Mesendoderm (in vitro differentiated cells): Measurements from ENCODE around the gene TRIM28.

ENCODE experiments used
- DNase-seq: peaks from one replicate; pipeline ENCODE4 v3.0.0; 2013
- H2AK5ac ChIP-seq: 2 replicates; pipeline ENCODE4 v1.6.1; 2013; ENCODE audit warnings: low read length, inconsistent platforms
- H2BK120ac ChIP-seq: 2 replicates; pipeline ENCODE4 v1.6.1; 2013; ENCODE audit warnings: low read depth, mild to moderate bottlenecking, low read length, moderate library complexity, mixed read lengths
- H2BK15ac ChIP-seq: replicated peaks from 2 replicates; pipeline ENCODE4 v1.6.1; 2013; ENCODE audit warnings: low read depth, mild to moderate bottlenecking, moderate library complexity
- H2BK5ac ChIP-seq: 2 replicates; pipeline ENCODE4 v1.6.1; 2013; ENCODE audit warnings: low read length, inconsistent platforms
- H3K18ac ChIP-seq: 2 replicates; pipeline ENCODE4 v1.6.1; 2013; ENCODE audit warnings: mild to moderate bottlenecking, low read length, mixed read lengths
- H3K23ac ChIP-seq: one replicate; pipeline ENCODE4 v1.6.1; 2013; ENCODE audit warnings: low read length
- H3K27ac ChIP-seq: 2 replicates; pipeline ENCODE4 v1.5.1; 2013; ENCODE audit warnings: low read depth, mild to moderate bottlenecking, inconsistent platforms, low read length, moderate library complexity
- H3K27me3 ChIP-seq: 2 replicates; pipeline ENCODE4 v1.6.1; 2013; ENCODE audit warnings: low read length, control low read depth, mild to moderate bottlenecking, inconsistent platforms; ENCODE audit not compliant: insufficient read depth, poor library complexity
- H3K36me3 ChIP-seq: 2 replicates; pipeline ENCODE4 v1.6.1; 2013; ENCODE audit warnings: low read length, inconsistent platforms; ENCODE audit not compliant: control insufficient read depth, insufficient read depth
- H3K4ac ChIP-seq: one replicate; pipeline ENCODE4 v1.6.1; 2013; ENCODE audit warnings: low read depth, mild to moderate bottlenecking, low read length, moderate library complexity
- H3K4me1 ChIP-seq: 2 replicates; pipeline ENCODE4 v1.6.1; 2013; ENCODE audit warnings: low read depth, low read length, inconsistent platforms; ENCODE audit not compliant: control insufficient read depth
- H3K4me2 ChIP-seq: 2 replicates; pipeline ENCODE4 v1.6.1; 2013; ENCODE audit warnings: low read length
- H3K4me3 ChIP-seq: 2 replicates; pipeline ENCODE4 v1.5.1; 2013; ENCODE audit warnings: mild to moderate bottlenecking, low read length
- H3K56ac ChIP-seq: one replicate; pipeline ENCODE4 v1.6.1; 2013; ENCODE audit warnings: low read length
- H3K79me1 ChIP-seq: 2 replicates; pipeline ENCODE4 v1.6.1; 2013; ENCODE audit warnings: low read length, inconsistent platforms
- H3K79me2 ChIP-seq: 2 replicates; pipeline ENCODE4 v1.6.1; 2013; ENCODE audit warnings: mild to moderate bottlenecking, low read length; ENCODE audit not compliant: control insufficient read depth, insufficient read depth
- H3K9ac ChIP-seq: 2 replicates; pipeline ENCODE4 v1.6.1; 2013; ENCODE audit warnings: low read length, inconsistent platforms
- H4K5ac ChIP-seq: one replicate; pipeline ENCODE4 v1.6.1; 2013; ENCODE audit warnings: low read length
- H4K8ac ChIP-seq: one replicate; pipeline ENCODE4 v1.6.1; 2013; ENCODE audit warnings: low read depth, mild to moderate bottlenecking, control low read depth, low read length, moderate library complexity
- WGBS: extraction: QIAGEN DNeasy Blood & Tissue Kit; methylation state at CpG from one replicate; pipeline ENCODE4 v1.1.7; 2013; ENCODE audit warnings: low lambda C conversion rate, missing lambda C conversion rate; ENCODE audit not compliant: insufficient coverage; ENCODE audit errors: extremely low coverage; 5-methylcytosine and 5-hydroxymethylcytosine counted together

TRIM28 gene

DNA sequence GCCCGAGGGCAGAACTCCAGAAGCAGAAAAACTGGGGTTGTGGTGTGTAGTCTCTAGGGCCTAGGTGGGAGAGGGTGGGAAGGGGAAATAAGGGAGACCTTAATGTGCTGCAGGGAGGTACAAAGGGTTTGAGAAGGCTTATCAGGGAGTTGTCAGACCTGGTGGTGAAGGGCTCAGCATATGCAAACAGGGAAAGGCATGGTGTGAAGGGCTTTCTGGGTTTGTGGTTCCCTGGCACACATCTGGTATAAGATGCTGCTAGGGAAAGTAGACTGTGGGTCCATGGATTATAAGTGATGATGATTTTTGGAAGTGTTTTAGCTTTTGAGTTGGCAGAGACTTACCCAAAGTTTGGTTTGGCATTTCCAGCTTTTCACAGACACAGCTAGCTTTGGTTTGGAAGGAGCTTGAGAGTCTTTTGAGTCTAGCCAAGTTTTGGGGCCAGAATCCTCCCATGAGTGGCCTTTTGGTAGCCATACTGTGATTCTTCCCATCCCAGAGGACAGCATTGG, 2.2 kb downstream of the TRIM28 start:
- no peak overlapping the region for H2AK5ac ChIP-seq

DNA sequence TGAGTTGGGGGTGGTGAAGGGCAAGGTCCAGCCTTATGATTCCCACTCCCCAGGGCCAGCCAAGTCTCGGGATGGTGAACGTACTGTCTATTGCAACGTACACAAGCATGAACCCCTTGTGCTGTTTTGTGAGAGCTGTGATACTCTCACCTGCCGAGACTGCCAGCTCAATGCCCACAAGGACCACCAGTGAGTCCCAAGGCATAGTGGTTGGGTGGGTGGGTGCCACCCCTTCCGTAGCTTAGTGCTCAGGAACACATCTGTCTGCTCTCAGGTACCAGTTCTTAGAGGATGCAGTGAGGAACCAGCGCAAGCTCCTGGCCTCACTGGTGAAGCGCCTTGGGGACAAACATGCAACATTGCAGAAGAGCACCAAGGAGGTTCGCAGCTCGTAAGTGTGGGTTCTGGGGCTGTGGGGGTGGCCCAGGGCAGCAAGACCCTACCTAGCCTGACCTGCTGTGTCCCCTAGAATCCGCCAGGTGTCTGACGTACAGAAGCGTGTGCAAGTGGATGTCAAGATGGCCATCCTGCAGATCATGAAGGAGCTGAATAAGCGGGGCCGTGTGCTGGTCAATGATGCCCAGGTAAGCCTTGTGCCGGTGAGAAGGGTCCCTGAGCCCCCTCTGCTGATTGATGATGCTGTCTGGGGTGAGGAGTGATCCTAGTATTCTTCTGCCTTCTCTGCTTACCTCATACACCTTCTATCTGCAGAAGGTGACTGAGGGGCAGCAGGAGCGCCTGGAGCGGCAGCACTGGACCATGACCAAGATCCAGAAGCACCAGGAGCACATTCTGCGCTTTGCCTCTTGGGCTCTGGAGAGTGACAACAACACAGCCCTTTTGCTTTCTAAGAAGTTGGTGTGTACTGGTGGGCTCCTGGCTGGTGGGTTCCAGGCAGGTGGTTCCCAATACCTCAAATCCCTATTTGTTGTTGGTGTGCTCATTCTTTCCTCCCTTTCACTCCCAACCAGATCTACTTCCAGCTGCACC, 3.8 kb downstream of the TRIM28 start:
- H3K27ac ChIP-seq, result no peak overlapping the region
- peak overlapping the region; percentile 0 for H3K56ac ChIP-seq
- no peak overlapping the region for H3K4me2 ChIP-seq
- peaks cover 8% of the 10 kb centered on the region for H3K4me1 ChIP-seq
- no peaks in the 10 kb centered on the region for H3K27me3 ChIP-seq
- no peak overlapping the region for H3K18ac ChIP-seq
- no peak overlapping the region for H2BK5ac ChIP-seq
- peaks cover 54% of the 10 kb centered on the region for H3K79me2 ChIP-seq
- peaks cover 40% of the 10 kb centered on the region for H3K36me3 ChIP-seq
- no CpG with 5 or more reads among the region's 18 CpGs for WGBS
- H3K79me1 ChIP-seq, result peaks cover 33% of the 10 kb centered on the region
- no peak overlapping the region for H3K4ac ChIP-seq
- no peak overlapping the region for H3K23ac ChIP-seq
- no peak overlapping the region for H2BK120ac ChIP-seq
- no peak overlapping the region for H2AK5ac ChIP-seq
- H2BK15ac ChIP-seq, result no peak overlapping the region
- H3K4me3 ChIP-seq, result no peak overlapping the region
- peak overlapping the region; percentile 23 for H3K9ac ChIP-seq
- H4K8ac ChIP-seq, result no peak overlapping the region
- H4K5ac ChIP-seq, result no peak overlapping the region
- DNase-seq, result no peak

More for the DNA sequence above, 2.2 kb downstream of the TRIM28 start:
- Histone ChIP-seq H3K4ac (no peak overlapping the region), H3K27me3 (no peaks in the 10 kb centered on the region), H3K4me2 (peak overlapping the region; percentile 73), H3K4me3 (peak overlapping the region; percentile 99), H3K79me2 (peaks cover 54% of the 10 kb centered on the region), H2BK120ac (no peak overlapping the region), H3K36me3 (peaks cover 34% of the 10 kb centered on the region), H3K56ac (peak overlapping the region; percentile 99), H3K27ac (no peak overlapping the region), H2BK15ac (no peak overlapping the region), H4K8ac (no peak overlapping the region), H3K4me1 (peaks cover 8% of the 10 kb centered on the region), H3K23ac (no peak overlapping the region), H3K18ac (no peak overlapping the region), H3K79me1 (peaks cover 32% of the 10 kb centered on the region), H2BK5ac (no peak overlapping the region), H4K5ac (no peak overlapping the region), H3K9ac (peak overlapping the region; percentile 100)
- WGBS, result no CpG with 5 or more reads among the region's 1 CpG
- DNase-seq, result no peak

DNA sequence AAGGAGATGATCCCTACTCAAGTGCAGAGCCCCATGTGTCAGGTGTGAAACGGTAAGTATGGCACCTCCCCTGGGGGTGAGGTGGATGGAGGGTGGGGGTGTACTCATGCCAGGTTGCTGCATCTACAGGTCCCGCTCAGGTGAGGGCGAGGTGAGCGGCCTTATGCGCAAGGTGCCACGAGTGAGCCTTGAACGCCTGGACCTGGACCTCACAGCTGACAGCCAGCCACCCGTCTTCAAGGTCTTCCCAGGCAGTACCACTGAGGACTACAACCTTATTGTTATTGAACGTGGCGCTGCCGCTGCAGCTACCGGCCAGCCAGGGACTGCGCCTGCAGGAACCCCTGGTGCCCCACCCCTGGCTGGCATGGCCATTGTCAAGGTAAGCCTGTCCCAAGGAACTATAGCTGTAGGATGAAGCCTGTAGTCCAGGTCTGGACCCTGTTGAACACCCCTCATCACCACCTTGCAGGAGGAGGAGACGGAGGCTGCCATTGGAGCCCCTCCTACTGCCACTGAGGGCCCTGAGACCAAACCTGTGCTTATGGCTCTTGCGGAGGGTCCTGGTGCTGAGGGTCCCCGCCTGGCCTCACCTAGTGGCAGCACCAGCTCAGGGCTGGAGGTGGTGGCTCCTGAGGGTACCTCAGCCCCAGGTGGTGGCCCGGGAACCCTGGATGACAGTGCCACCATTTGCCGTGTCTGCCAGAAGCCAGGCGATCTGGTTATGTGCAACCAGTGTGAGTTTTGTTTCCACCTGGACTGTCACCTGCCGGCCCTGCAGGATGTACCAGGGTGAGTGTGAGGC, 5.2 kb downstream of the TRIM28 start:
- Histone ChIP-seq H3K4ac (no peak overlapping the region), H4K5ac (no peak overlapping the region), H2BK15ac (no peak overlapping the region), H3K27ac (no peak overlapping the region), H3K4me1 (peaks cover 8% of the 10 kb centered on the region), H2AK5ac (no peak overlapping the region), H3K79me1 (peaks cover 33% of the 10 kb centered on the region), H2BK5ac (no peak overlapping the region), H3K18ac (no peak overlapping the region), H3K9ac (no peak overlapping the region), H3K27me3 (no peaks in the 10 kb centered on the region), H3K4me3 (no peak overlapping the region), H4K8ac (no peak overlapping the region), H3K56ac (no peak overlapping the region), H3K4me2 (no peak overlapping the region), H3K79me2 (peaks cover 54% of the 10 kb centered on the region), H2BK120ac (no peak overlapping the region), H3K23ac (no peak overlapping the region), H3K36me3 (peaks cover 40% of the 10 kb centered on the region)
- DNase-seq, result no peak
- no CpG with 5 or more reads among the region's 20 CpGs for WGBS

DNA sequence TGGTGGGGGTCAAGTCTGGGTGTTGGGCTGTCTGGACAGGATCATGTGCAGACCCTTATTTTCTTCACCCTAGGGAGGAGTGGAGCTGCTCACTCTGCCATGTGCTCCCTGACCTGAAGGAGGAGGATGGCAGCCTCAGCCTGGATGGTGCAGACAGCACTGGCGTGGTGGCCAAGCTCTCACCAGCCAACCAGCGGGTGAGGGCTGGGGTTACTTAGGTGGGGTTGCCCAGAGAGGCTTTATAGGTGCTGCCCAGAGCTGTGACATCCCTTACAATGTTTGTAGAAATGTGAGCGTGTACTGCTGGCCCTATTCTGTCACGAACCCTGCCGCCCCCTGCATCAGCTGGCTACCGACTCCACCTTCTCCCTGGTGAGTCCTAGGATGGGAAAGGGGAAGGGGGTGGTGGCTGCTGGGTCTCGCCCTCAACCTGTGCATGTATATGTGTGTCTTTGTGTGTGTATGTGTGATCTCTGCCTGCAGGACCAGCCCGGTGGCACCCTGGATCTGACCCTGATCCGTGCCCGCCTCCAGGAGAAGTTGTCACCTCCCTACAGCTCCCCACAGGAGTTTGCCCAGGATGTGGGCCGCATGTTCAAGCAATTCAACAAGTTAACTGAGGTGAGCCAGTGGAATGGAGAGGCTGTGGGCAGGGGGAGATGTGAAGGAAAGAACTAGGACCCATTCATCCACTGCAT, 5.9 kb downstream of the TRIM28 start:
- Histone ChIP-seq H3K4me1 (peaks cover 8% of the 10 kb centered on the region), H3K79me2 (peaks cover 51% of the 10 kb centered on the region), H3K36me3 (peaks cover 40% of the 10 kb centered on the region), H3K4me3 (no peak overlapping the region), H3K4ac (no peak overlapping the region), H3K27me3 (no peaks in the 10 kb centered on the region), H2BK5ac (no peak overlapping the region), H3K23ac (no peak overlapping the region), H3K79me1 (peaks cover 33% of the 10 kb centered on the region), H2BK120ac (no peak overlapping the region), H3K4me2 (no peak overlapping the region), H2AK5ac (no peak overlapping the region), H4K5ac (no peak overlapping the region), H4K8ac (no peak overlapping the region), H3K27ac (no peak overlapping the region), H3K9ac (no peak overlapping the region), H2BK15ac (no peak overlapping the region), H3K56ac (no peak overlapping the region), H3K18ac (no peak overlapping the region)
- DNase-seq, result no peak
- no CpG with 5 or more reads among the region's 11 CpGs for WGBS

- no peaks in the 10 kb centered on the region for H3K27me3 ChIP-seq
- H4K8ac ChIP-seq, result no peak overlapping the region
- H3K18ac ChIP-seq, result no peak overlapping the region
- H3K79me1 ChIP-seq, result peaks cover 33% of the 10 kb centered on the region
- no peak overlapping the region for H3K56ac ChIP-seq
- H3K23ac ChIP-seq, result no peak overlapping the region
- peaks cover 44% of the 10 kb centered on the region for H3K79me2 ChIP-seq
- no peak overlapping the region for H3K4ac ChIP-seq
- no peak overlapping the region for H3K9ac ChIP-seq
- DNase-seq, result no peak
- H3K27ac ChIP-seq, result no peak overlapping the region
- H2BK15ac ChIP-seq, result no peak overlapping the region
- no peak overlapping the region for H4K5ac ChIP-seq
- no peak overlapping the region for H2BK120ac ChIP-seq
- no CpG with 5 or more reads among the region's 13 CpGs for WGBS
- no peak overlapping the region for H2AK5ac ChIP-seq
- H3K4me3 ChIP-seq, result no peak overlapping the region
- H3K4me1 ChIP-seq, result peaks cover 10% of the 10 kb centered on the region
- no peak overlapping the region for H3K4me2 ChIP-seq
- peaks cover 40% of the 10 kb centered on the region for H3K36me3 ChIP-seq
- no peak overlapping the region for H2BK5ac ChIP-seq
Measured at GRCh38 chr19:58550362-58551122, 6.7 kb downstream of the TRIM28 start.
